Measurements from ENCODE around the gene NHP2.
A peak's percentile ranks its signal among the peaks of the same experiment; 100 is the strongest.

NHP2 gene

DNA sequence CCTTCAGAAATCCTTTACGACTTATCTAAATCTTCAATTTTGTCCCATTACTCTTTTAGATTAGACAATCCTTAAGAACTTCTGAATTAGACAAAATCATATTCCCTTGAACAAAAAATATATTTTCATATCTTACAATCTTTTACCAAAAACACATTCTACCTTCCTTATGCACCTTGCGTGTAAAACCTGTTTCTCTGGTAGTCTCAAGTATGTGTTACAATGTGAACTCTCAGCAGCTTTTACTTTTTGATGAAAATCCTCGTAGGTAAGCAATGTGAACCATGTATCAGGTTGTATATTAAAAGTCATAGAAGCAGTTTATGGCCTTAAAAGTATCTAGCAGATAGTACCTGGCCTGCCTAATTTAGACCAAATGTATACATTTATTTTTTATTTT, 20.8 kb upstream of the NHP2 start:
- no peak for ATAC-seq

DNA sequence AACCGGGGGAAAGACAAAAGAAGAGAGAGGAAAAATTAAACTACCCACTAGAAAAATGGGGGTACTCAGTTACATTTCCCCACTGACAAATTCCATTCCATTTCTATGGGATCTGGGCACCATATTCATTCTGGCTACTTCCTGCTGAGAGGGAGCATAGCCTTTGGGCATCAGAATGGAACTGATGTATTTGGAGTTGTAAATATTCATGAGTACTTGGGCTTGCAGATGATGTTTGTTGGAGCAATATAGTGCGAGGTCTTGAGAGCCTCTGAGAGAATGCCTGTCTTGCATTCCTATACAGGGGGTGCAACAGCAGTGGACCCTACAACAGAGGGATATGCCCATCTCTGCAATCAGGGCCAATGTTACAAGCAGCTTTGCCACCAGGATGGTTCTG, 16.8 kb upstream of the NHP2 start:
- ATAC-seq = no peak

DNA sequence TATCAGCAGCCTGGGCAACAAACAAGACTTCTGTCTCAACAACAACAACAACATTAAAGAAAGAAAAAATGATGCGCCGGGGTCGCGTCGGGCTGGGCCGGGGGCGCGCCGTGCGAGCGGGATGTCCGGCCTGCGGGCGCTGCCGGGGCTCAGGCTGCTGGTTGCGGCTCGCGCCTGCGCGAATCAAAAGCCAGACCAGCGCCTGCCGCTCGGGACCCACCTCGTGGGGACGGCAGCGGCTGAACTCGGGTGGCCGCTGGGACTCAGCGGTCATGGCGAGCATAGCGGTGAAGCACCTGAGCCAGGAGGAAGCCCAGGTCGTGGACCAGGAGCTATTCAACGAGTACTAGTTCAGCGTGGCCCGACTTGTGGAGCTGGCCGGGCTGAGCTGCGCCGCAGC, 11.9 kb upstream of the NHP2 start:
- no peak for ATAC-seq

DNA sequence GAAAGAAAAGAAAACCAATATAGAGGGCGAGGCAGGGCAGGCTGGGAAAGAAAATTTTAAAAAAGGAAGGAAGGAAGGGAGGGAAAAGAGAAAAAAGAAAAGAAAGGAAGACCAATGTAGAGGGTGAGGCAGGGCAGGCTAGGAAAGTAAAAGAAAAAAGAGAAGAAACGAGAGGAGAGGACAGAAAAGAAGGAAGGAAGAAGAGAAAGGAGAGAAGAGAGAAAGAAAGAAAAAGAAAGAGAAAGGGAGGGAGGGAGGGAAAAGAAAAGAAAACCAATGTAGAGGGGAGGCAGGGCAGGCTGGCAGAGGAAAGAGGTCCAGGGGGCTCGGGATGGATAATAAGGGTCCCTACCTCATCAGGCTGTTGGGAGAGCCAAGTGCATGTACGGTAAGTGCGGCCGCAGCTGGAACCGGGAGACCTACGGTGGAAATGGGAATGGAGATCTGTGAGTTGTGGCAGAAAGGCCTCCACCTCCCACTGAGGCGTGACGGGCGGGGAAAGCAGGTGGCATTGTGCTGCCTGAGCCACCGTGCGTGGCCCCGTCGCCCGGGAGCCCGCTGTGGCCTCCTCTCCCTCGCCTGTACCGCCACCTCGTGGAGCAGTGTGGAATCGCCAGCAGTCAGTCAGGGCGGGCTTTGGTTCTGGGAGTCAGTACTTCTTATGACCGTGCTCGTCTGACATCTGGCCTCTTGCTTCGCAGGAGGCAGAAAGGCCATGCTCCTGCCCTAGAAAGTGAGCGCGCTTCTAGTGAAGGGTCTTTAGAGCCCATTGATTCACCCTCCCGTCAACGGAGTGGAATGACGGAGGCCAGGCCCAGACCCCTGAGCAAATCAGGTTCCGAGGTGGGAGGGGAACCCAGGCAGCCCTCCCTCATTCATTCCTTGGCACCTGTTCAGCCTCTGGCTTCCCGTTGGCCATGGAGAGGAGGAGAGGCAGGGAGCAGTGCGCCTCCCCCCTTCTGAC, 10.4 kb upstream of the NHP2 start:
- peak; percentile 97 for ATAC-seq

DNA sequence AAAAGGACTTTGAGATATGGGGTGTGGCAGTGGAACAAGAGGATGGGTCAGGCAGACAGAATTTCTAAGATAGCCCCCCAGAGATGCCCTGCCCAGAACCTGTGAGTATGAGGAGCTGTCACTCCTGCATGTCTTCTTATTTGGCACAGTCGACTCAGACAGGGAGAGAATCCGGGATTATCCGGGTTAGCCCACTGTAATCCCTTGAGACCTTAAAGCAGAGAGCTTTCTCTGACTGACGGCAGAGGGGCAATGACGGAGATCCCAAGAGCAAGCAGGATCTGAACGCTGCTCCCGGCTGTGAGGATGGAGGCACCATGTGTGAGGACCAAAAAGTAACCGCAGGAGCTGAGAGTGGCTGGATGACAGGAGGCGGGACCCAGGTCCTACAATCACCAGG, 8.8 kb upstream of the NHP2 start:
- ATAC-seq = no peak

DNA sequence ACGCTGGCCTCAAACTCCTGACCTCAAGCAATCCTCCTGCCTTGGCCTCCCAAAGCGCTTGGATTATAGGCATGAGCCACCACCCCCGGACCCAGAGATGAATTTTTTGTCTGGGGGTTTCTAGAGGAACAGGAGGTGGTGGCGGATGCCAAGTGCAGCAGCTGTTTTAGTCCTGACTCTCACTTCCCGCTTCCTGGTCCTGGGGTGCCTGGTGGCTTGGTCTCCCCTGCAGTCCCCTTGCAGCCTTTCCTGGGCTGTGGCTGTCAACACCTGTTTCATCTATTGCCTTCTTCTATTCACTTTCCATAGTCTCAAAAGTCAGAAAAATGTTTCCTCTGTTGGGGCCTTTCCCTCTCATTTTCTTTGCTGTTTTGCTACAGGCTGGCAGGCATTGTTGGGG, 6.5 kb upstream of the NHP2 start:
- no peak for ATAC-seq

DNA sequence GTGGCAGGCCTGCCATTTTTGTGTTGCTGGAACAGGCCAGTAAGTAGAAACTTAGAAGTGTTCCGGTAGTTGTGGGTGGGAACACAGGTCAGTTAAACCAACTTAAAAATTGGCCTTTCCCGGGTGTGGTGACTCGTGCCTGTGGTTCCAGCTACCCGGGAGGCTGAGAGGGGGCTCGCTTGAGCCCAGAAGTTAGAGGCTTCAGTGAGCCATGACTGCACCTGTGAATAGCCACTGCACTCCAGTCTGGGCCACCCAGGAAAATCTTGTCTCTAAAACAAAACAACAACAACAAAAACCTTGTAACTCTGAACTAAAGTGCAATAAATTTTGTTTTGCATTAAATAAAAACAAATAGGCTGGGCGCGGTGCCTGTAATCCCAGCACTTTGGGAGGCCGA, 1.4 kb upstream of the NHP2 start:
- ATAC-seq = no peak

DNA sequence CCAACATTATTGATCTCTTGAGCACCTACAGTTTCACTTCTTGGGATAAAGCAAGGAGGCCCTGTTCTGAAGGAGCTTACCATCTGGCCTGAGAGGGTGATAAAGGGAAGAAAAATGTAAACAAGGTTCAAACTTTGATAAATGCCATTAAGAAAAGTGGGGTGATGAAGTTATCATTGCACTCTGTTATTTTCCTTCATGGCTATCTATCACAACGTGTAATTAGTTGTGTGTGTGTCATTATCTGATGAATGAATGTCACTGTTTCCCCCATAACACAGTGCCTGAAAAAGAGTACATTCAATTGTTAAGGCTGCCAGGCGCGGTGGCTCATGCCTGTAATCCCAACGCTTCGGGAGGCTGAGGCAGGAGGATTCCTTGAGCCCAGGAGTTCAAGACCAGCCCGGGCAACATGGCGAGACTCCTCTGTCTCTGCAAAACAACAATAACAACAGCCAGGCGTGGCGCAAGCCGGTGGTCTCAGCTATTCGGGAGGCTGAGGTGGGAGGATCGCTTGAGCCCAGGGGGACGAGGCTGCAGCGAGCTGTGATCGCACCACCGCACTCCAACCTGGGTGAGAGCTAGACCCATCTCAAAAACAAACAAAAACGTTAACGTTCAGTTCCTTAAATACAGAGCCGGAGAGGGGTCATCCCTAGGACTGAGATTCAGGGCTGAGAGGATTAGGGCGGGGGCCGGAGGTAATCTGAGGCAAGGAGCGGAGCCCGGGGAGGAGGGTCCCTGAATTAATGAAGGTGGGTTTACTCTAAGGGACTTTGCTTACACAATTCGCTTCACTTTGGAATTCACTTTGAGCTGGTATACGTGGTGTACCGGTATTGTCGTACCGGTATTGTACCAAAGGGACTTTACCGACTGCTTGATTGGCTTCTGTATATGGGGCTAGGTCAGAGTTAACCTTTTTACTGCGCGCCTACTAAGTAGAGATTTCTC, 917 bp downstream of the NHP2 start:
- no peak for ATAC-seq

DNA sequence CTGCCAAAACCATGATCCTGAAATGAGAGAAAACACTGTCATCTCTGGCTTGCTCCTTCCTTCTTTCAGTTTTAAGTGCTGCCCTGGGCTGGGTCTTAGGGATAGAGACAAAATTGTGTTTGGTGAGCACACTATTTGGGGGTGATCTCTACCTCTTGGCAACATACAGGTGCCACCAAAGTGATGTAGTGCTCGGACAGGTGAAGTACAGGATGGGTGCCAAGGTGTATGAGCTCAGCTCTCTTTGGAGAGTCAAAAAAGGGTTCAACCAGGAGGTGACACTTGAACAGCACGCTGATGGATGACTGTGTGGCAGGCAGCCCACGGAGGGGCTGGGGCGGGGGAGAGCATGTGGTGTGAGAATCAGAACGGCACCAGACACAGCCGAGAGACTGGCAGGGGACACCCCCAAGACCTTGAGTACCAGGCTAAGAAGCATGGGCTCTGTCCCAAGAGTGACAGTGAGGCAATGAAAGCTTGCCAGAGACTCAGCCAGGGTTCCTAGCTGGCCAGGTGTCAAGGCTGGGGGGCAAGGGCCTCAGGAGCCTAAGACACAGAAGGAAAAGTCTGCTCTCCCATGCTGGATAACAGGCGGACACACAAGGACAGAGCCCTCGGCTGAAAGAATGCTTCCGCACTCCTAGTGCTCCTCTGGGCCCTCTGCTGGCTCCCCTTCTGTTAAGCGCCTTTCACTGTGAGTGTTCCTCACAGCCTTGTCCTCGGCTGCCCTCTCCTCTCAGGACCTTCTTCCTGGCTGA, 2.5 kb downstream of the NHP2 start:
- no peak for ATAC-seq

DNA sequence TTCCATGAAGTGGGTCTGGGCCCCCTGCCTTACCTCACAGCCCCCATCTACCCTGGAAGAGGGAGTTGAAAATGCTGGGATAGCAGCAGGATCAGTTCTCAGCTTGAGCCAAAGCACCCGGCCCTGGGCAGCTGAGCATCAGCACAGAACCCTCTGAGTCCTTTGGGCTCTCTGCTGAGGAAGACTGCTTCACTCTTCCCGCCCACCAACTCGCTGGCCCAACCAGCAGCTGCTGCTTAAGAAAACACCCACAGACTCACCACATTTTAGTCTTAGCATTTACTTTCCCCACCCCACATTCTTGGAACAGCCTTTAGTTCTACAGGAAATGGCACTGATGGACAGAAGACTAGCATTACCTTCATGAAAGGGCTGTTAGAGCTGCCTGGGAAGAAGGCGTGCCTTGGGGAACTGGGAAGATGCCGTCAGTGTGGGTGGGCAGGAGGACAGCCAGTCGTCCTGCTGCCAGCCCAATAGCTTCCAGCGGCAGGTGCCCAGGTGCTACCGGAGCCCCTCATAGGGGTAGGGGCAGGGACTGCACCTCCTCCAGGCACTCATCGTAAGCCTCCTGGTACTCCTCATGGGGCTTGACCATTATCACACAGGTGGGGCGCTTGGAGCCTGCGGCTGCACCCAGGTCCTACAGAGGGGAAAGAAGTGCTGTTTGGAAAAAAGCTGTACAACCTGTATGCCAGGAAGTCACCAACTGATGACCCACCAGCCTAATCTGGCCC, 4.3 kb downstream of the NHP2 start:
- ATAC-seq = no peak

DNA sequence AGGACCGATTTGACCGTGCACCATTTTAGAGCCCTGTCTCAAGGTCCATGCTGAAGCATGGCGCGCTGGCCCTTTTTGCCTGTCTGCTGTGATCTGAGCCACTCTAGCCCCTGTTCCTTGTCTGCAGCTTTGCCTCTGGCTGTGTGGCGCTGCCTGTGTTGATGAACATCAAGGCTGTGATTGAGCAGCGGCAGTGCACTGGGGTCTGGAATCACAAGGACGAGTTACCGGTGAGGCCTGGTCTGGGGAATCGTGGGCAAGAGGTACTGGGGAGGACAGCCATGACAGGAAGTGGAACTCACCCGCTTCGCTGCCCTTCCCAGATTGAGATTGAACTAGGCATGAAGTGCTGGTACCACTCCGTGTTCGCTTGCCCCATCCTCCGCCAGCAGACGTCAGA, 6.3 kb downstream of the NHP2 start:
- no peak for ATAC-seq

DNA sequence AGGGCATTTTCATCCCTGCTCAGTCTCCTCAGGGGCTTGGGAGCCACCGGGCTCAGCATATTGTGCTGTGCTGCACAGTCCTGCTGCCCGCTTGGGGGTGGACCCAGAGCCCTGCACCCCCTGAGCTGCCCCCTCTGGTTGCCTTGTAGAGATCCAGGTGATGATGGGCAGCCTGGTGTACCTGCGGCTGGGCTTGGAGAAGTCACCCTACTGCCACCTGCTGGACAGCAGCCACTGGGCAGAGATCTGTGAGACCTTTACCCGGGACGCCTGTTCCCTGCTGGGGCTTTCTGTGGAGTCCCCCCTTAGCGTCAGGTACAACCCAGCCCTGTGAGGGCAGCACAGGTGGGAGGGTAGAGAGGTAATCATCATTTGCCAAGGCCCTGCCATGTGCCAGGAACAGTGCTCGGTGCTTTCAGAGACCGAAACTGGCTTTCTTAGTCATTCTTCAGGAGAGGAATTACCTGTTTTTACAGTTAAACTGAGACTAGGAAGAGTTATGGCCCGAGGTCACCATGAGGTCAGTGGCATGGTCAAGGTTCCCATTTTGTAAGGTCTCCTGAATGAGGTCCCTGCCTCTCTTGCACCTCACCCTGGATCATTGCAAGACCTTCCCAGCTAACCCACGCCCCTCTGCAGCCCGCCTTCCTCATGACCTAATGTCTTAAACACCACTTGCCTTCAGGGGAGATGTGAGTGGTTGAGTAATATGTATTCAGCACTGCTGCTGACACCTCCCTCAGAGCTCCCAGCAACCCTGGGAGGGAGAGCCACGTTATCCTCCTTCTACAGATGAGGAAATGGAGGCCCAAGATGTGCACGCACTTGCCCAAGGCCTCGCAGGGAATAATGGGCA, 7.5 kb downstream of the NHP2 start:
- ATAC-seq = peak; percentile 79 to 80

DNA sequence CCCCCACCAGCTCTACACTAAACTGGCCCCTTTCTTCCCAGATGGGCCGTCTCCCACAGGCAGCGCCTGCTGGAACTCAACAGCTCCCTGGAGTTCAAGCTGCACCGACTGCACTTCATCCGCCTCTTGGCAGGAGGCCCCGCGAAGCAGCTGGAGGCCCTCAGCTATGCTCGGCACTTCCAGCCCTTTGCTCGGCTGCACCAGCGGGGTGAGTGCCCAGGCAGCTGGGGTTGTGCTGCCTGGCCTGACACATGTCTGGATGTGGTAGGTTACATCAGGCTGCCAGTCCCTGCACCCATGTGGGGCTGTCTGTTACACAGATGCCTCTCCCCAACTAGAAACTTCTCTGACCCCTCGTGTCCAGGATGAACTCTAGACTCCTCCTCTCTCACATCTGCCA, 9.8 kb downstream of the NHP2 start:
- ATAC-seq = no peak

DNA sequence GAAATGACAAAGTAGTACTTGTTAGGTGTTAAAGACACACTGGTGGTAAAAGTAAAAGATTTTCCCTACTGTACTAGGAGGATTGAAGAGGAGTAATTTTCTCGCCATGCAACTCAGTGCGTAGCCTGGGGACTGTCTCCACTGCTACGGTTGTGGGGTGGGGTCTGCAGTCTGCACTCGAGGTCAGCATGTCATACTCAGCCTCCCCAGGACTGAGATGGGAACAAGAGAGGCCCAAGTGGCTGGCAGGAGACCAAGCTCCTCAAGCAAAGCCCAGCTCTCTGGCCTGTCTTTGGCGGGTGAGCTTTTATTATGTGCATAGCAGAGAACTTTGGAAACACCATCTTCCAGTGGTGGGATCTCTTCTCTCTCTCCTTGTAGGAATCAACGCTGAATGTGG, 10.4 kb downstream of the NHP2 start:
- no peak for ATAC-seq

DNA sequence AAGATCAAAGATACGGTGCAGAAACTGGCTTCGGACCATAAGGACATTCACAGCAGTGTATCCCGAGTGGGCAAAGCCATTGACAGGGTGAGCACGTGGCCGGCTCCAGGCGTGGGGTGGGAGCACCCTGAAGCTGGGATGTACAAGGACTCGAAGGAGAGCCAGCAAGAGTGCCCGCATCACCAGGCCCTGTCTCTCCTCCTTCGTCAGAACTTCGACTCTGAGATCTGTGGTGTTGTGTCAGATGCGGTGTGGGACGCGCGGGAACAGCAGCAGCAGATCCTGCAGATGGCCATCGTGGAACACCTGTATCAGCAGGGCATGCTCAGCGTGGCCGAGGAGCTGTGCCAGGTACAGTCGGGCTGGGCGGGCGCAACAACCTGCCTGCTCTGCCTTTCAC, 11.0 kb downstream of the NHP2 start:
- no peak for ATAC-seq

DNA sequence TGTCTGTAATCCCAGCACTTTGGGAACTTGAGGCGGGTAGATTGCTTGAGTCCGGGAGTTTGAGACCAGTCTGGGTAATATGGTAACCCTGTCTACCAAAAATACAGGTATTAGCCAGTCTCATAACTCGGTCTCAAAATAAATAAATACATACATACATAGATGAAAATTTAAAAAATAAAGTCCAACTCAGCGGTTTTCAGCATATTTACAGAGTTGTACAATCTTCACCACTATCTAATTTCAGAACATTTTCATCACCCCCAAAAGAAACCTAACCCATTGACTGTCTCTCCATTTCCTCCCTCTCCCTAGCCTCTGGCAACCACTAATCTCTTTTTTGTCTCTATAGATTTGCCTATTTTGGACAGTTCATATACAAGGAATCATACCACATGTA, 12.1 kb downstream of the NHP2 start:
- ATAC-seq = no peak

DNA sequence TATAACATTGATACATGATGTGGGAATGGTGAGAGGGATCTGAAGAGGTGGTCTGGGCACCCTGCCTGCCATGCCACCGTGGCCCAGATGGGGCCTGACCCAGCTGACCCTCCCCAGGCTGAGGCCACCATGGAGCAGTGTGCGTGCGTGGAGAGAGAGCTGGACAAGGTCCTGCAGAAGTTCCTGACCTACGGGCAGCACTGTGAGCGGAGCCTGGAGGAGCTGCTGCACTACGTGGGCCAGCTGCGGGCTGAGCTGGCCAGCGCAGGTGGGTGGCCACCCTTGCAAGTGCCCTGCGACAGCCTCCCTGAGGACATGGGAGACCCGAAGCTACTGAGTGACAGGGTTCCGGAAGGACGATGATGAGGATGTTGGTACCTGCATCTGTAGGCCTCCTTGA, 15.7 kb downstream of the NHP2 start:
- ATAC-seq = no peak

DNA sequence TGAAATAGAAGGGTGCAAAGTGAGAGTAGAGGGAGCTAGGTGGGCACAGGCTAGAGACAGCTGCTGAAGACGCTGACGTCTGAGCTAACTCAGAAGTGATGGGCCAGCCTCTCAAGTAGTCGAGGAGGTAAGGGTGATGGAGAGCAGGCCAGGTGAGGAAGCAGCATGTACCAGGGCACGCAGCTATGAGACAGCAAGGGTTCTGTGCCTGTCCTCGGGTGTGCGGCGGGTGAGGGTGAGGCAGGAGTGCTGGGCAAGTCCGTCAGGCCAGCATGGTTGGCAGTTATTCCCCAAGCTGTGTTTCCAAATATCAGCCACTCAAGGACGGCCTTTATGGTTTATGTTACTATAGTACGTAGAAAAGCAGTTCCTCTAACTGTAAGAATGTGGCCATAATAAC, 16.7 kb downstream of the NHP2 start:
- ATAC-seq = no peak

DNA sequence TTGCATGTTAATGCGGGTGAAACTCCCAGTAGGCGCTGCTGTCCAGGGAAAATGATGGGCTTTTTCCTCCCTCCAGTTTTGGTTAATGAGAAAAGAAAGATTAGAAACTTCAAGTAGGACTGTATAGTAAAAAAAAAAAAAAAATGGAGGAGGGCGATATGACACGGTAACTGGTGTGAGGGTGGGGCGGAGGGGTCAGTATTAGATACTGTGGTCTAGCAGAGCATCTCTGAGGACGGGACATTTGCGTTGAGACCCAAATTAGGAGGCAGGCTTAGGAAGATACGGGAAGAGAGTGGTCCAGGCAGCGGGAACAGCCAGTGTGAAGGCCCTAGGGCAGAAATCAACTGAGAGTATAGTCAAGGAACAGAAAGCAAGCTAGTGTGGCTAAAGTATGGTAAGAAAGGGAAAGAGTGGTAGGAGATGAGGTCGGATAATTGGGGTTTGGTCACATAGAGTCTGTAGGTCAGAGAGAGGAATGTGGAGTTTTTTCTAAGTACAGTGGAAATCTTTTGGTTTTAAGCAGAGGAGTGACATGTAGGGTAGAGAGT, 22.2 kb downstream of the NHP2 start:
- ATAC-seq = no peak

DNA sequence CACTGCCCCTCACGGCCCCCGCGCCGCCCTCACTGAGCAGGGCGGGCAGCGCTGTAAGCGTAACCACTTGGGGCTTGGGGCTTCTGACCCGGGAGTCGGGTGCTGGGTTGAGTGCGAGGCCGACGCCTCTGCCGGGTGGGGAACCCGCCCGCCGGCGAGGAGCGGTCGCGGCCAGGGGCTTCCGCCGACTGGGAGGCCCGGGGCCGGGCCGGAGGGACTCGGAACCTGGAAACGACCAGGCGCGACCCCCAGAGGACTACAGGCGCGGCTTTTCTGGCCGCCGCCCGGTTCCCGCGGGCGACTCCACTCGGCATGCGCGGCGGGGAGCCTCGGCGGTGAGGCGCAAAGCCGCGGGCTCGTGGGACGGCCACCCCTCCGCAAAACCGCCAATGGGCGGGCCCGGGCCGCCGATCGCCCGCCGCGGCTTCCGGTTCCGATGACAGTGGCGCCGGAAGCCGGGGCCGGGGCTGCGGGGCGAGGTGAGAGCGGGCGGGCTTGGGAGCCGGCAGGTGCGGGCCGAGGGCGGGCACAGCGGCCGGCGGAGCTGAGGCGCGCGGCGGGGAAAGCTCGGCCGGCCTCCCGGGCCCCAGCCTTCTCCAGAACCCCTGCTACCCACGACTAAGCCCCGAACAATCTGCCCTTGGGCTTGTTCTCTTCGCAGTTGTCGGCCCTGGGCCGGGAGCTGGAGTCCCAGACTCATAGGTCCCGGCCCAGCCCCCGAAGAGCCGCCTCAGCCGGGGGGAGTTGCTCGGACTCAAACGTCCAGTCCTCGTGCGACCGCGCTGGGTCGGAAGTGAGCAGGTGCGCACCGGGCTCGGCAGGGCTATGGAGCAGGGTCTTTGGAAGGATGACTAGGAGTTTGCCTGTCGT, 22.9 kb downstream of the NHP2 start, which contains the start of gene RMND5B:
Gene RMND5B (plus strand): TSS at position 439 of the 870 bp plus-strand sequence. CDS start 7,106 bp downstream, outside the sequence.
- peak; percentile 95 to 96 for ATAC-seq

Data from activated CD4-positive, CD25-positive, alpha-beta regulatory T cell treated with anti-CD3 and anti-CD28 coated beads, Interleukin-2, amount 50 U/mL, for 24 hours (primary cell).